Fibroblast of skin of scalp (primary cell): ENCODE data around the gene KRTAP5-1.

Experiments
- DNase-seq: peaks from one replicate; pipeline ENCODE4 v3.0.0-alpha.2; 2013

Gene KRTAP5-1

DNA sequence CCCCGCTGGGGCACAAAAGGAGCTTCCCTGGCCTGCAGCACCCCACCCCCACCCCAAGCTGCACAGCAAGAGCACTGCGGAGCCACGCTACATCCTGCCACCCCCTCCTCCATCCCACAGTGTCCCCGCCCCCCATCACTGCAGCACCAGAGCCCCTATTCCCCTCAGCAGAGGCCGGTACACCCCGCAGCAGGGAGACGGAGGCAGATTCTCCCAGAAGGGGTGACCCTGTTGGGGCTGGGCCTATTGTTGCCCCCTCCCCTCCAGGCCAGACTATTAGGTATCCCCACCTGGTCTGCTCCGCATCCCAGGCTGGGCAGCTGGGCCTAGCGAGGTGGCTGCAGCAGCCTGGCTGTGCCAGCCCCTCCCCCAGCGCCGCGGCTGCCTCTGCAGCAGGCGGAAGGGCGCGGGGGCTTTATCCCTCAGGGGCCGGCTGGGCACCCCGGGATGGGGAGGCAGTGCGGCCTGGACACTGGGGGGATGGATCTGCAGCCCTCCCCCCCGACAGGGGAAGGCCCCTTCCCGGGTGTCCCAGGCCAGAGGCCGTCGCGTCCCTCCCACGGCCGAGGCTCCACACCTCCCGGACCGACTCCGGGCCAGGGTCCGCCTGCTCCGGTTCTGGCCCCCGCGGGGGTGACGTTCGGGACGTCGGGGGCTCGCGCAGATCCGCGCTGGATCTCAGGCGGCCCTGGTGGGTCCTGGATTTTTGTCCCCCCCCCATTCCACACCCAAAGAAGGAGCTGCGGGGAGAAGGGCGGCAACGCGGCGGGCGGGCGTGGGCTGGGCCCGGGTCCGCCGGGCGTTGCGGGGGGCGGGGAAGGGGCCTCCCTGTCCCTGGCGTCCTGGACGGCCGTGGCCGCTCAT is 14.0 kb downstream of the KRTAP5-1 start:
- peak; percentile 37 for DNase-seq

DNA sequence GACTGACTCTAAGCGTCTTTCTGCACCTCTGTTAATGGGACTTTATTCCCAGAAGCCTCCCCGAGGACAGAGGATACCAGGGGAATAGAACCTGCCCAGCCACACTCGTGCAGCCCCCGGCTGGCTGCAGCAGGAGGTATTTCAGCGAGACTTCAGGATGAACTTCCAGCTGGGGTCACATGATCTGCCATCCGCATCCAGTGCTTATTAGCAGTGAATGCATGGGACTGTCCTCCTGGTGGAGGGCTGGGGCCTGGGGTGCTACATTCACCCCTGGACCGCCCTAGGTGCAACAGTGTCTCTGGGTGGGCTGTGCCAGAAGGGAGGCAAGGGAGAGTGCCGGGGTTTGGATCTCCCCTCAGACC is 14.6 kb downstream of the KRTAP5-1 start:
- DNase-seq: no peak

DNA sequence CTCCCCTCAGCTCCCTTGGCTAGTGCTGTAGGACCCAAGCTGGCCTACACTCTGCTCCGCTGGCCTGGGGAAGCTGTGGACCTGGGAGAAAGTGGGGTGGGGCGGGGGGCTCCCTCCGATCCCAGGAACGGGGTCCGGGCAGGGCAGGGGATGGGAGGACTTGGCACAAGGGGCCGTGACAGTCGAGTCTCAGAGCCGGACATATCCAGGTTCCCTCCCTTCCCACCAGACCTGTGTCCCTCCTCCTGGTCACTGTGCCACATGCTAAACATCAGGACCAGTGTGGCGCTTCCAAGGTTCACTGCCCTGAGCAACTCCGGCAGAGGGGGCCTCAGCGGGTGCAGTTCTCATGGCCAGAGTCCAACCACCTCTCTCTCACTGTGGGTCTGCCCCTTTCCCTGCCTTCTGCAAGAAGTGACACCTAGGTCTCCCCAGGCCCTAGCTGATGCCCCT is 15.1 kb downstream of the KRTAP5-1 start:
- no peak for DNase-seq

DNA sequence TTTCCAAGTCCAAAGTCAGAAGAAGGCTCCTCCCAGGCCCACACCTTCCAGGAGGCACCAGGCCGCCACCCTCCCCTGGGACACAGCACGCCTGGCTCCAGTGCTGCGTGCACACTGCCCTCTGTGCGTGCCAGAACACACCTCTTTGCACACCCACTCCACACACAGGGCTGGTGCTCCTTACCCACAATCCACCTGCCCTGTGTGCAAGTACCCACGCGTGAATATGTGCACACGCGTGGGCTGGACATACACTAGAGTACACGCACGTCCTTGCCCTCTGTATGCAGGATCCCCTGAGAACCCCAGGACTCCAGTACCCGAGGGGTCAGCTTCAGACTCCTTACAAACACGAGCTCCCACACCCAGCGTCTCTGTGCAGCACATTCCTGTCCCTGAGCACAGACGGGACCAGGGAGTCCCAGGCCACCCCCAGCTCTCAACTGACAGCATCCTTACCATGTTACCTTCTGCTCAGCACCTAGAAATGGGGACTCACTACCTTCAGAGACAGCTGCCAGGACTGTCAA is 15.8 kb downstream of the KRTAP5-1 start:
- DNase-seq: no peak

DNA sequence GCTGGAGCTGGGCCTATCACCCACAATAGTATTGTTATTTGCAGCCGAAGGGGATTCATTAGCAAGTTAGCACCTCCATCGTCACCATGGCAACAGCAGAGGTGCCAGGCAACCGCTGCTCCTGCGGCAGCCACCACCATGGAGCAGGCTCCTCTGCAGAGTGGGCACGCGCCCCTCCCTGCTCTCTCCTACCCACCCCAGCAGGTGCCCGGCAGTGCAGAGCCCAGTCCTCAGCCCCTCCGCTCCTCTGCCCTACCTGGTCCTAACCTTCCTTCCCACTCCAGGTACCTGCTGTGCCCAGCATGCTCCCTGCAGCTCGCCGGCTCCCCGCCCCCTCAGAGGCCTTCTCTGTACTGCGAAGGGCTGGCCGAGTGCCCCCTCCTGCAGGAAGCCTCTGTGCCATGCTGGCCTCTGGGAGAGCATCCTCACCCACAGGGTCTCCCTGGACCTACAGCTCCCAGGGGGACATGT is 16.6 kb downstream of the KRTAP5-1 start:
- DNase-seq: no peak

DNA sequence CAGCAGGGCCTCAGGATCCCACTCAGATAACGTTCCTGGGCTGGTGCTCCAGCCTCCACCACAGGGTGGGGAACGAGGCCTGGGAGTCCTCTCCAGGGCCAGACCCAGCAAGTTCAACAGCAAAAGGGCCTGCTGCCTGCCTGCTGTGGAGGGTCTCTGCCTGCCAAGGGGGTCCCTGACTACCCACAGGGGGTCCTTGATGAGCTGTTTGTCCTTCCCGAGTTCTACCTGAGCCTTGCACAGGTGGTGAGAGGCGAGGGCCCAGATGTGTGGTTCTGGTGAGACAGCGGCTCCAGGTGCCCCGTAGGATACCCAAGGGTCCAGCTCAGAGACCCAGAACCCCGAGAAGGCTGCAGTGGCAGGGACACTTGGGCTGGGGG is 17.4 kb downstream of the KRTAP5-1 start:
- no peak for DNase-seq

- DNase-seq: no peak
These were observed 17.9 kb downstream of the KRTAP5-1 start for GRCh38 chr11:1567052-1567720.

DNA sequence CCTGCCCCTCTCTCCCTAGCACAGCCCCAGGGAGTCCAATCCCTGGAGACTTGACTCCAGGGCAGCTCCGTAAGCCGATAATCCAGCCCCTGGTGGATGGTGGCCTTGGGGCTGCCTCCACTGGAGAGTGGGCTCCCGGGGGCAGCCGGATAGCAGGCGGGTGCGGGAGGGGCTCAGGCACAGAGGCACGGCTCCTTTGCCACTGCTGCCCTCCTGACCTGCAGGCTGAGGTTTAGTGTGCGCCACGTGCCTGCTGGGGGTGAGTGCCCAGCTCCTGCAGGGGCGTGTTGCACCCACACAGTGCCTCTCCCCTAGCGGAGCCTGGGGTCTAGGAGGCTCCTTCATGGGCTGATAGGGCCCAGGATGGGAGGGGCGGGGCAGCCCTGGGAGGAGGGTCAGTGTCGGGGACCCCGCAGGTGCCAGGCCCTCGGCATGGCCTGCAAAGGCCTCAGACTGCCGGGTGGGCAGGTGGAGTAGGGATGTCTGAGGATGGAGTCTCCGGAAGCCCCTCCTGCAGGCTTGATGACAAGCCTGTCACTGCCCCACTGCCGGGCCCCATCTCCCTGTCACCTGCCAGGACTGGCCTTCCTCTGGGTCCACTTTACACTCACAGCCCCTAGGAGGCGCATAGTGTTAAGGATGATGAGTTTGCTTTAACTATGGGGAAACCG is 18.6 kb downstream of the KRTAP5-1 start:
- DNase-seq: no peak

DNA sequence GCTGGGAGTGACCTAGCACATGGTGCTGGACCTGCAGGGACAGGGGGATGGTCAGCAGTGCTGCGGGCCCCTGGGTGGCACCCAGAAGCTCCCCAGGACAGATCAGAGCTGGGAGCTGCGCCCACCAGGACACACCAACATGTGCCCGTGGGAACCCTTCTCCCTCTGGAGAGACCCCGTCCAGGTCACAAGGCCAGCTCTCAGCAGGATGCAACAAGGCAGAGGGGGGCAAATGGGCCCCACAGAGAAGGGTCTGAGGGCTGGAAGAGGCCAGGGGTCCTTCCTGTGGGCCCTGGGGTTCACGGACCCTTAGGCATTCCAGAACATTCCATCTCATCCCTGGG is 19.2 kb downstream of the KRTAP5-1 start:
- DNase-seq: no peak

DNA sequence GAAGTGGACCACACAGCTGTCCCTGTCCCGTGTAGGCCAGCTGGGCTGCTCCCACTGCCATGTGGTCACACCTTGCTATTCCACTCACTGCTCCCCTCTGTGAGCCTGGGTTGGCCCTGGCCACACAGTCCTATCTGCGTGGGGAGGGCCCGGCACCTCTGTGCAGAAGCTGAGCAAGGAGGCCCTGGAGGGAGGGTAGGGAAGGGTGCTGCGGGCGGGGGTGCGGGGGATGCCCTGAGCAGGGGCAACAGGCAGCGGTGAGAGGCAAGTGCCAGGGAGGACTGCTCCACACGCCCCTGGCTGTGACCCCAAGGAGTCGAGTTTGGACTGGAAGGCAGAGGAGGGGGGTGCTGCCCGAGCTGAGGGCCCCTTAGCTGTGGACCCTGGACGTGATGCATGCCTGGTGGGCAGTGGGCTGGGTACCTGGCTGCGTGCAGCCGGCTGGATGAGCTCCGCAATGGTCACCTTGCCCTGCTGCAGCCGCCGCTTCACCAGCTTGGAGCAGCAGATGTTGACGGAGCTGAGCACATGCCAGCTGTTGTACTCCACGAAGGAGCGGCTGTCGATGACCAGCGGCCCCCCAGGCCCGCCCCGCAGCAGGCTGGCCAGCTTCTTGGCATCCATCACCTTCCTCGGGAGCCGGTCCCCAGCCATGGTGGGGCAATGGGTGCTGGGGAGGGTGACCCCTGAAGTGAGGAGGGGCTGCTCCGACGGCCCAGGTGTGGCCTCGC is 19.7 kb downstream of the KRTAP5-1 start:
- no peak for DNase-seq

DNA sequence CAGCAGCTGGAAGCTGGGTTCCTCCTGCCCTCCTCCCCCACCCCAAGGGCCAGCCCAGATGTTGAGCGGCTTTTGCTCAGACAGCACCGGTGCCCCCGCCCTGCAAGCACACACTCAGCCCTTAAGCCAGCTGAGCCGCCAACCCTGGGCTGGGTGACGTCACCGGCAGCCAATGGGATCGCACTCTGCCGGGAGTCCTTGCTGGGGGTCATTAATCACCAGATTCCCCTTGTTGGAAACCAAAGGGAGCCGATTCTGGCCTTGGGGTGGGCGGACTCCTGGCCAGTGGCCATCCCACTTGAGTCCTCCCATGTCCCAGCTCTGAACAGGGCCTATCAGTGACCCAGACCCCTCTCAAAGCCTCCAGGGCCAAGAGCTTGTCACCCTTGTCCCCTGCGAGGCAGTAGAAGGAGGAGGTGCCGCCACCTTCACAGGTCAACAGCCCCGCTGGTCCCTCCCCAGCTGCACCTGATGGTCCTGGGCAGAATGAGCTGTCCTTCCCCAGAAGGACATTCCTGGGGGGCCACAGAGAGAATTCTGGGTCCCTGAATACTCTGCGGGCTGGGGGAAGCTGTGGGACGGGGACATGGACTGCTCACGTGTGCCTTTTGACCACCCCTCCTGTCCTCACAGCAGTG is 20.4 kb downstream of the KRTAP5-1 start:
- DNase-seq: peak; percentile 94

DNA sequence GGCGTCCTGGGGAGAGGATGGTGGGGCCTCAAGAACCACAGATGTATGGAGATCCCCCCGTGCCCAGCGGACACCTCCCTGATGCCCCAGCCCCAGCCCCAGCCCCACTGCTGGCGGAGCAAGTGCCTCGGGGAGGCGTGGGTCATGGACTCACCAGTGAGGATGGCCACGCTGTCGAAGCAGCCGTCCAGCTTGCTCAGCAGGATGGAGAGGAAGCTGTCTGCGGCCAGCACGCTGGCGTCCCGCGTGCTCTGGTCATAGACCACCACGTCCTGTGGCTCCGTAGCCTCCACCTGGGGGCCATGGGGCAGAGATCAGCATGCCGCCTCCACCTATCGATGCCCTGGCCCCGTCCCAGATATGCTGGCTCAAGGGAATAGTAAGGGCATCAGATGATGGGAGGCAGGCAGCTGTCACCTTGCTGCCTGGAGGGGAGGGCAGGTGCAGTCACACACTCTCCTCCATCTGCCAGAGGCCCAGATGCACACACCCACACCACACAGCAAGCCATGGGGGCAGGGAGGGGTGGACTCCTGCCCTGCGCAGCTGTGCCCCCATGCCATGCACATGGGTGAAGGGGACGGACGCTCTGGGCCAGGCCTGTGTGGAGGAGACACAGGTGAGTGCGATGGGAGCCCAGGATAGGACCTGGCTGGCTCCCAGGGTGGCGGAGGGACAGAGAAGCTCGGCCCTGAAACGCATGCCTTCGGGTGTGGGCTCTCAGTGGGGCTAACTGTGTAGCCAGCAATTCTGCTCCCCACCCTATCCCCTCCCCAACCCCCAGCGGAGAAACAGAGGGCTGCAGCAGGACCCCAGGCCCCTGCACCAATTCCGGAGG is 21.2 kb downstream of the KRTAP5-1 start:
- DNase-seq: no peak

GRCh38 chr11:1563149-1563638 is 21.9 kb downstream of the KRTAP5-1 start:
- DNase-seq: no peak

DNA sequence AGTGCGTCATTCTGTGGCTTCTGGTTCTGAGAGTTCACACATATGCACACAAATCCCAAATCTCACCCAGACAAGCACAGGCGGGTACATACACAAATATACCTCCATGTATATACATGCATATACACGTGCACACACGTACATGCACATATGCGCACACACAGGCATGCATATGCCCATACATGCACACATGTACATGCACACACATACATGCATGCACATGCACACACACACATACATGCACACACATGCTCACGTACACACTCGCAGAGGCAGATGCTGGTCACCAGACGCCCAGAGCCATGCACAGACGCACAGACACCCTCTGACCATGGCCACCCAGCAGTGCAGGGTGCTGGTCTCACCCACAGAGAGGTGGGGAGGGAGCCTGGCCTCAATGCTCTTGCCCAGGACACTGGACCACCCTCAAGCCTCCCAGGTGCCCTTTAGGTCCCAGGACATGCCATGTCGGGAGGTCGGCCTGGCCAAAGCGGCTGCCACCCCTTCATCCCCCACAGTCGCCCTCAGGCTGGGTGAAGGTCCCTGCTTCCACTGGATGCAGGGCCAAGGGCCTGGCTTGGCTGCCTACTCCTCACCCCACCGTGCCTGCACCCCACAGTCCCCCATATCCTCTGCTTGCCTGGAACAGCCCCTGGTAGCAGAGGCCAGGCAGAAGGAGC is 22.5 kb downstream of the KRTAP5-1 start:
- no peak for DNase-seq

GRCh38 chr11:1561955-1562354 is 23.1 kb downstream of the KRTAP5-1 start:
- DNase-seq: no peak

- DNase-seq: no peak
These were observed 23.8 kb downstream of the KRTAP5-1 start for GRCh38 chr11:1561266-1561665.

DNA sequence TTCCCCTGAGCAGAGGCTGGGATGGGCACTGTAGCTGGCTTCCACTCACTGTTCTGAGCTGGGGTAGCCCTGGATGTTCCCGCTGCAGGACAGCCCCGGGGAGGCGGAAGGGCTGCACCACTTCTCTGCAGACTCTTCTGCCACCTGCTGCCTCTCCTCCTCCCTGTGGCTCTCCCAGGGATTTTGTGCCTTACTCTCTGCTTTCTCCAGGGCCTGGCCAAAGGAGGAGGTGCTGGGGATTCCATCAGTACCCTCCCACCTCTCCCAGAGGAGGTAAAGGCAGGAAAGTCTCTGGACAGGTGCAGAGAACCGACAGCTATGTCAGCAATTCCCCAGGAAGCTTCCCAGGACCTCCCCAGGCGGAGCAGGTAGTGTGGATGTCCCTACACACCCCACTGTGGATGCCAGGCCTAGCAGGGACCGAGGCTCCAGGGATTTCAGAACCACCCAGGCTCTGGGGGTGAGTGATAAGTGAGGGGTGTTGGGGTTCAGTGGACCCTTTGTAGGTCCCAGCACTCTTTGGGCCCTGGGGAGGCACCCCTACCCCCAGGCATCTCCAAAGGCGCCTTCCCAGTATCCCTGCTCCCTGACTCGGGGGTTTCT is 24.3 kb downstream of the KRTAP5-1 start:
- DNase-seq: no peak

- no peak for DNase-seq
These were observed 25.0 kb downstream of the KRTAP5-1 start for GRCh38 chr11:1560002-1560648.
